Suprapubic skin (tissue), 3 donors: Measurements from ENCODE around the gene PAFAH2.

Source experiments
- CTCF ChIP-seq, 2 donors: fragments of 200-600 bp in 1 of 2; fragments of 450-650 bp in 1 of 2; sonication (generic) in 1 of 2; IDR thresholded peaks; one replicate each; pipeline ENCODE4 v1.5.1; 2016 to 2019; ENCODE audit warnings: antibody characterized with exemption in 2 of 2, mild to moderate bottlenecking in 1 of 2, moderate library complexity in 1 of 2
- POLR2A ChIP-seq, 2 donors: fragments of 450-650 bp; IDR thresholded peaks; one replicate each; pipeline ENCODE4 v1.6.1; 2017; ENCODE audit warnings: antibody characterized with exemption in 2 of 2, mild to moderate bottlenecking in 2 of 2, moderate library complexity in 2 of 2

DNA sequence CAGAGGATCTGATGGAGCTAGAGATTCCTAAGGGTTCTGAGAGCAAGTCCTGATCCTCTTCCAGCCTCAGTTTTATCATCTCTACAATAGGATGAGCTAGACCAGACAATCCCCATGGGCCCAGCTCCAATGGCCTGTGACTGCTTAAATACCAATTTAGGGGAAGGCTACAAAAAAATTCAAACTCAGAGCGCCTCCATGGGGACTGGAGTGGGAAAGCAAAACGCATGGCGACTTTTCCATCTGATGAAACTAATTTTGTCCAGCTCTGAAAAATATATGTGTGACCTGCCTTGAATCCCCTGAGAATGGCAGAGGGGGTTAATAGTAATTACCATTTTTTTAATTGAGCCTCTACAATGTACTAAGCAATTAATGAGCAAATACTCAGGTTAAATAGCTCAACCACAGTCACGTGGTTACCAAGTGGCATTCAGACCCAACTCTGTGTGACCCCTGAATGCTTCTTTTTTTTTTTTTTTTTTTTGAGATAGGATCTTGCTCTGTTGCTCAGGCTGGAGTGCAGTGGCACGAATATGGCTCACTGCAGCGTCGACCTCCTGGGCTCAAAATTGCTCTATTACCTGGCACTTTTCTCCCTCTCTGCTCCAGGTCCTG is 32.1 kb upstream of the PAFAH2 start:
- no peak for TF ChIP-seq CTCF (IDR thresholded peaks at IDR 0.05)
- TF ChIP-seq POLR2A (IDR thresholded peaks at IDR 0.05), result no peak
